LHCN-M2 (cell line): ENCODE data around the gene PDE3A. TPM values are rescaled to one million over a fixed set of nuclear protein-coding genes. Genes with fewer than 3 reads are reported as not detected.
"Not testable (repeated sequence)": the region's sequence is repeated elsewhere in the genome, so short reads cannot be mapped to it uniquely, and the experiment has no call there.

ENCODE experiments used
- DNase-seq: peaks from one replicate; pipeline ENCODE4 v3.0.0-alpha.2; 2012; ENCODE audit warnings: low read depth
- total RNA-seq: library from RNA; depleted of rRNA; stranded (reverse); fragments of >200 nt; gene quantifications from 2 replicates; pipeline ENCODE4 v1.2.3, GENCODE V29; 2014

Gene PDE3A
- total RNA-seq, 1 experiment from 2014 or later: 0.06 TPM

- peak; percentile 13 for DNase-seq
Observed at GRCh38 chr12:20549108-20549719, 180.9 kb downstream of the PDE3A start.

GRCh38 chr12:20551742-20552442 is 183.6 kb downstream of the PDE3A start:
- not testable (repeated sequence) for DNase-seq

- not testable (repeated sequence) for DNase-seq
Observed at GRCh38 chr12:20552586-20552985, 184.2 kb downstream of the PDE3A start.

- DNase-seq: no peak
Observed at GRCh38 chr12:20555015-20555414, 186.7 kb downstream of the PDE3A start.

GRCh38 chr12:20555771-20556170 is 187.4 kb downstream of the PDE3A start:
- no peak for DNase-seq

- DNase-seq: no peak
Observed at GRCh38 chr12:20557096-20557495, 188.8 kb downstream of the PDE3A start.

- DNase-seq: no peak
Observed at GRCh38 chr12:20560935-20561334, 192.6 kb downstream of the PDE3A start.

- no peak for DNase-seq
Observed at GRCh38 chr12:20561871-20562270, 193.5 kb downstream of the PDE3A start.

GRCh38 chr12:20567413-20567812 is 199.1 kb downstream of the PDE3A start:
- DNase-seq: no peak

- no peak for DNase-seq
Observed at GRCh38 chr12:20572451-20572850, 204.1 kb downstream of the PDE3A start.

- no peak for DNase-seq
Observed at GRCh38 chr12:20576528-20576927, 208.2 kb downstream of the PDE3A start.

- no peak for DNase-seq
Observed at GRCh38 chr12:20577054-20577453, 208.7 kb downstream of the PDE3A start.

GRCh38 chr12:20578142-20578541 is 209.8 kb downstream of the PDE3A start:
- no peak for DNase-seq

- DNase-seq: no peak
Observed at GRCh38 chr12:20585055-20585625, 216.8 kb downstream of the PDE3A start.

GRCh38 chr12:20585913-20586312 is 217.6 kb downstream of the PDE3A start:
- DNase-seq: no peak

GRCh38 chr12:20588042-20588441 is 219.7 kb downstream of the PDE3A start:
- DNase-seq: no peak

- no peak for DNase-seq
Observed at GRCh38 chr12:20590570-20590969, 222.2 kb downstream of the PDE3A start.

GRCh38 chr12:20592556-20592955 is 224.2 kb downstream of the PDE3A start:
- no peak for DNase-seq

- DNase-seq: no peak
Observed at GRCh38 chr12:20593611-20594010, 225.3 kb downstream of the PDE3A start.

GRCh38 chr12:20596061-20596460 is 227.7 kb downstream of the PDE3A start:
- no peak for DNase-seq

- no peak for DNase-seq
Observed at GRCh38 chr12:20599757-20600156, 231.4 kb downstream of the PDE3A start.

GRCh38 chr12:20601668-20602280 is 233.4 kb downstream of the PDE3A start:
- DNase-seq: peak; percentile 11
